ENCODE results near the gene C14orf180.

Gene C14orf180

GRCh38 chr14:104537613-104537988, 42.0 kb upstream of the C14orf180 start:
- no peak overlapping the region for H3K4me3 ChIP-seq (ENCODE audit: low read length)
- DNase-seq (ENCODE audit: low read depth), result no peak
- no peak for TF ChIP-seq CTCF (IDR thresholded peaks at IDR 0.05; ENCODE audit: insufficient read depth, low read depth, low read length, missing control alignments)

- no peak overlapping the region for H3K4me3 ChIP-seq (ENCODE audit: low read length)
- no peak for TF ChIP-seq CTCF (IDR thresholded peaks at IDR 0.05; ENCODE audit: insufficient read depth, low read depth, low read length, missing control alignments)
- DNase-seq (ENCODE audit: low read depth), result no peak
Observed at GRCh38 chr14:104541905-104542465, 37.6 kb upstream of the C14orf180 start.

DNA sequence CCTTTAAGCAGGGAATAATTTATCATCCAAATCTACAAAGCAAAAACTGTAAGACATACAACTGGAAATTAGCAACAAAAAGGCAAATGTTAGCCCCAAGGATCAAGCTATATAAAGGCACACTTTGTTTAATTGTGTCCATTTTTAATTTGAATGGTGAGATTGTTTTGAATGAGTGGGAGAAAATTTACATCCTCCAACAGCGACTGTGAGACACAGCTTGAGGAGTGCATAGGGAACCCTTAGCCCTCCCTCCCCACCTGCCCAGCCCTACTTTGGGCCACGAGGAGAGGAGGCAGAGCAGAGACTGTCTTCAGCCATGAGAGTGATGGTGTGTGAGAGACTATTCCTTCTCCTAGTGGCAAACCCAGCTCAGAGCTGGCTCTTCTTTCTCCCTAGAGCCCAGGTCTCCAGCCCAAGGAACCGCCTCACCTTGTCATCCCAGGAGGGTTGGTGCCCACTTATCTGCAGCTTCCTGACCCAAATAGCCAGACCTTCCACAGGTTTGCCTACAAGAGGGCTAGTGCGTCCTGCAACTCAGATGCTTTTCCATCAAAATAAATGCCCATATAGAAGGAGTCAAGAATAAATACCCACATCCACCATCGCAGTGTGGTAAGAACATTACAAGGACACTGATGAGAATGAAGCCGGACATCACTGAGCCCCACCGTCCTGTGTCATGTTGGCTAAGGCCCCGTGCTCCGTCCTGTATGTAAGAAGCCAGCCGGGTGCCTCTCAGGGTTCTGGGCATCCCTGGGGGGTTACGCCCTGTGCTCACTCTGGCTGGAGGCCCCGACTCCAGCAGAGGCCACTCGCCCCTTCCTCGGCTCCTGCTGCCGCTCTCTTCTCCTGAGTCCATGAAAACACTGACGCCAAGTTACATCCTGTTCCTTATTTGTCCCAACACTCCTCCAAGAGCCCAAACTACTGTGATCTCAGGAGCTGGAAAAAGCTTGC, 36.4 kb upstream of the C14orf180 start:
- no peak for TF ChIP-seq CTCF (IDR thresholded peaks at IDR 0.05; ENCODE audit: insufficient read depth, low read depth, low read length, missing control alignments)
- H3K4me3 ChIP-seq (ENCODE audit: low read length), result no peak overlapping the region
- no peak for DNase-seq (ENCODE audit: low read depth)

- no peak for DNase-seq (ENCODE audit: low read depth)
- TF ChIP-seq CTCF (IDR thresholded peaks at IDR 0.05; ENCODE audit: insufficient read depth, low read depth, low read length, missing control alignments), result no peak
Observed at GRCh38 chr14:104544362-104544961, 35.1 kb upstream of the C14orf180 start.

GRCh38 chr14:104545151-104545941, 34.2 kb upstream of the C14orf180 start:
- DNase-seq (ENCODE audit: low read depth), result no peak
- no peak overlapping the region for H3K4me3 ChIP-seq (ENCODE audit: low read length)
- no peak for TF ChIP-seq CTCF (IDR thresholded peaks at IDR 0.05; ENCODE audit: insufficient read depth, low read depth, low read length, missing control alignments)

More at GRCh38 chr14:104544362-104544961, 35.1 kb upstream of the C14orf180 start:
- no peak overlapping the region for H3K4me3 ChIP-seq (ENCODE audit: low read length)

- no peak for TF ChIP-seq CTCF (IDR thresholded peaks at IDR 0.05; ENCODE audit: insufficient read depth, low read depth, low read length, missing control alignments)
- no peak overlapping the region for H3K4me3 ChIP-seq (ENCODE audit: low read length)
- no peak for DNase-seq (ENCODE audit: low read depth)
Observed at GRCh38 chr14:104545942-104546501, 33.5 kb upstream of the C14orf180 start.

Measured in epithelial cell of esophagus (primary cell).